ENCODE data around the gene RAB6D.

DNA sequence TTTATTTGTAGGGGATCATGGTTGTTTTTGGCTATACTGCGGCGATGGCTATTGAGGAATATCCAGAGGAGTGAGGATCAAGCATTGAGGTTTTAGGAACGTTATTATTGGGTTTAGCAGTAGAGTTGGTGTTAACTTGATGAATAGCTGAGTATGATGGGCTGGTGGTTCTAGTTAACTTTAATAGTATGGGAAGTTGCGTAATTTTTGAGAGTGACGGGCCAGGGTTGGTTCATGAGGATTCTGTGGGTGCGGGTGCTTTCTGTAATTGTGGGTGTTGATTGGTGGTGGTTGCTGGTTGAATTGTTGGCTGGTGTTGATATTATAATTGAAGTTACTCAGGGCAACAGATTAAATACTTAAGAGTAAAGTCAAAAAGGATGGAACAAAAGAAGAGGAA, 6.0 kb upstream of the RAB6D start:
- TF ChIP-seq POLR2AphosphoS5 (IDR thresholded peaks at IDR 0.05; ENCODE audit: insufficient read depth, low read depth, low read length) (no peak), POLR2A (IDR thresholded peaks at IDR 0.05; ENCODE audit: low read depth, low read length) (no peak), JUN (IDR thresholded peaks at IDR 0.05; ENCODE audit: borderline replicate concordance, insufficient read depth, insufficient read length, low read depth) (no peak), FOS (IDR thresholded peaks at IDR 0.05; ENCODE audit: borderline replicate concordance, insufficient read depth, low read length) (no peak), MYC (IDR thresholded peaks at IDR 0.05; ENCODE audit: low read depth, low read length) (no peak)
- TF ChIP-seq, protein P1, sequence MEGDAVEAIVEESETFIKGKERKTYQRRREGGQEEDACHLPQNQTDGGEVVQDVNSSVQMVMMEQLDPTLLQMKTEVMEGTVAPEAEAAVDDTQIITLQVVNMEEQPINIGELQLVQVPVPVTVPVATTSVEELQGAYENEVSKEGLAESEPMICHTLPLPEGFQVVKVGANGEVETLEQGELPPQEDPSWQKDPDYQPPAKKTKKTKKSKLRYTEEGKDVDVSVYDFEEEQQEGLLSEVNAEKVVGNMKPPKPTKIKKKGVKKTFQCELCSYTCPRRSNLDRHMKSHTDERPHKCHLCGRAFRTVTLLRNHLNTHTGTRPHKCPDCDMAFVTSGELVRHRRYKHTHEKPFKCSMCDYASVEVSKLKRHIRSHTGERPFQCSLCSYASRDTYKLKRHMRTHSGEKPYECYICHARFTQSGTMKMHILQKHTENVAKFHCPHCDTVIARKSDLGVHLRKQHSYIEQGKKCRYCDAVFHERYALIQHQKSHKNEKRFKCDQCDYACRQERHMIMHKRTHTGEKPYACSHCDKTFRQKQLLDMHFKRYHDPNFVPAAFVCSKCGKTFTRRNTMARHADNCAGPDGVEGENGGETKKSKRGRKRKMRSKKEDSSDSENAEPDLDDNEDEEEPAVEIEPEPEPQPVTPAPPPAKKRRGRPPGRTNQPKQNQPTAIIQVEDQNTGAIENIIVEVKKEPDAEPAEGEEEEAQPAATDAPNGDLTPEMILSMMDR (IDR thresholded peaks at IDR 0.05; ENCODE audit: extremely low read depth in 1 of 2, insufficient read depth in 1 of 2, low read depth in 1 of 2, low read length in 2 of 2), result no peak
- TF ChIP-seq, protein P2, sequence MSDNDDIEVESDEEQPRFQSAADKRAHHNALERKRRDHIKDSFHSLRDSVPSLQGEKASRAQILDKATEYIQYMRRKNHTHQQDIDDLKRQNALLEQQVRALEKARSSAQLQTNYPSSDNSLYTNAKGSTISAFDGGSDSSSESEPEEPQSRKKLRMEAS (IDR thresholded peaks at IDR 0.05; ENCODE audit: insufficient read depth, insufficient read length), result no peak
